Measurements from ENCODE around the gene GIT1.

DNA sequence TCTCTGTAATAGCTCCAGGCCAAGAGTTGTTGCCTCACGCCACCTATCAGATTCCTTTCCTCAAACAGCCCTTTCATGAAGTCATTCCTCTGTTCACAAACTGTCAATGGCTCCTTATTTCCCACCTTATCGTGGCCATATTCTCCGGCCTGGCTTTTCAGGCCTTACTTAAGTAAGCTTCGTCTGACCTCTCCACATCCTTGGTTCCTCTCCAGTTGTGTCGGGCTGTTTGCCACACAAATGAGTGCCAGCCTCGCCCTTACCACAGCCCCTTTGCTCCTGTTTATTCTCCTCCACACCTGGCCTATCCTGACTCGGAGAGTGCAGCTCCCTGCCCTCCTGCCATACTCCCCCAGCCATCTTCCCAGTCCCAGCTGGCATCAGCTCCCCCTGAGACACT is 18.9 kb downstream of the GIT1 start:
- TF ChIP-seq EZH2 (IDR thresholded peaks at IDR 0.05; ENCODE audit: borderline replicate concordance, low read depth, low read length, severe bottlenecking) = no peak
- TF ChIP-seq CTCF (IDR thresholded peaks at IDR 0.05; ENCODE audit: extremely low read depth in 1 of 2, insufficient read depth in 1 of 2, low read depth in 1 of 2, low read length in 2 of 2) = no peak
